Measurements from ENCODE around the gene VLDLR. TPM values are rescaled to one million over a fixed set of nuclear protein-coding genes. Genes with fewer than 3 reads are reported as not detected.

VLDLR gene
- total RNA-seq: 5.1 and 5.7 TPM in 2 replicates

DNA sequence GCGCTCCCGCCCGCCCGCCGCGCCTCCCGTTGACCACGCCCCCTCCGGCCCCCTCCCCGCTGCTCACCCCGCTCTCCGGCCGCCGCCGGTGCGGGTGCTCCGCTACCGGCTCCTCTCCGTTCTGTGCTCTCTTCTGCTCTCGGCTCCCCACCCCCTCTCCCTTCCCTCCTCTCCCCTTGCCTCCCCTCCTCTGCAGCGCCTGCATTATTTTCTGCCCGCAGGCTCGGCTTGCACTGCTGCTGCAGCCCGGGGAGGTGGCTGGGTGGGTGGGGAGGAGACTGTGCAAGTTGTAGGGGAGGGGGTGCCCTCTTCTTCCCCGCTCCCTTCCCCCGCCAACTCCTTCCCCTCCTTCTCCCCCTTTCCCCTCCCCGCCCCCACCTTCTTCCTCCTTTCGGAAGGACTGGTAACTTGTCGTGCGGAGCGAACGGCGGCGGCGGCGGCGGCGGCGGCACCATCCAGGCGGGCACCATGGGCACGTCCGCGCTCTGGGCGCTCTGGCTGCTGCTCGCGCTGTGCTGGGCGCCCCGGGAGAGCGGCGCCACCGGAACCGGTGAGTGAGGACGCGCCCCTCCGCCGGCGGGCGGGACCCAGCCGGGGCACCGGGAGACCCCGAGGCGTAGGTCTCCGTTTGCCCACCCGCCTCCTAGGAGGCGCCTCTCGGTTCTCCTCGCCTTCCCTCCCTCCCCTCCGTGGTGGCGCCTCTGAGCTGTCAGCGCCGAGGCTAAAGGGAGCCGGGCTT, at the start of gene VLDLR:
Gene VLDLR, plus strand, starts transcription at position 66 of the 739 bp plus-strand sequence. Its CDS starts 403 bp downstream, at position 469.

Other genes with a start within 250 kb of the VLDLR start
- gene KCNV2, start 95.7 kb downstream of the VLDLR start, total RNA-seq: not detected in 2 replicates
- gene PUM3, start 222.3 kb downstream of the VLDLR start, total RNA-seq: 31.8 and 36.8 TPM in 2 replicates